NCI-H345 treated with DMSO at 0.1 percent for 48 hours (cell line): Measurements from ENCODE around the gene PTPN4.

Experiments
- DNase-seq: peaks from one replicate; lab custom pipeline; 2025; ENCODE audit not compliant: unreplicated experiment; lab: John Stamatoyannopoulos, UW

The PTPN4 gene

GRCh38 chr2:119759451-119760236 is at the start of gene PTPN4:
Gene PTPN4 (plus strand): TSS chr2:119759922. CDS start chr2:119809854, 49,932 bp downstream.
- peak; percentile 94 for DNase-seq

- DNase-seq: no peak
Measured at GRCh38 chr2:119710281-119710680, 49.4 kb upstream of the PTPN4 start.

- no peak for DNase-seq
Measured at GRCh38 chr2:119711352-119711751, 48.4 kb upstream of the PTPN4 start.

GRCh38 chr2:119712571-119712970 is 47.2 kb upstream of the PTPN4 start:
- no peak for DNase-seq

- DNase-seq: no peak
Measured at GRCh38 chr2:119713819-119714490, 45.8 kb upstream of the PTPN4 start.

GRCh38 chr2:119715409-119716283 is 44.1 kb upstream of the PTPN4 start:
- no peak for DNase-seq

- no peak for DNase-seq
Measured at GRCh38 chr2:119716284-119716672, 43.4 kb upstream of the PTPN4 start.

- no peak for DNase-seq
Measured at GRCh38 chr2:119718501-119719260, 41.0 kb upstream of the PTPN4 start.

GRCh38 chr2:119719261-119719627 is 40.5 kb upstream of the PTPN4 start:
- no peak for DNase-seq

GRCh38 chr2:119721043-119721442 is 38.7 kb upstream of the PTPN4 start:
- DNase-seq: no peak

- DNase-seq: no peak
Measured at GRCh38 chr2:119721462-119721861, 38.3 kb upstream of the PTPN4 start.

GRCh38 chr2:119721904-119722303 is 37.8 kb upstream of the PTPN4 start:
- no peak for DNase-seq

- DNase-seq: no peak
Measured at GRCh38 chr2:119723186-119723585, 36.5 kb upstream of the PTPN4 start.

- DNase-seq: no peak
Measured at GRCh38 chr2:119723784-119724467, 35.8 kb upstream of the PTPN4 start.

- DNase-seq: no peak
Measured at GRCh38 chr2:119724656-119725485, 34.9 kb upstream of the PTPN4 start.

GRCh38 chr2:119727493-119727892 is 32.2 kb upstream of the PTPN4 start:
- DNase-seq: no peak

- no peak for DNase-seq
Measured at GRCh38 chr2:119728421-119728820, 31.3 kb upstream of the PTPN4 start.

- DNase-seq: no peak
Measured at GRCh38 chr2:119730671-119731177, 29.0 kb upstream of the PTPN4 start.

- no peak for DNase-seq
Measured at GRCh38 chr2:119731983-119732382, 27.7 kb upstream of the PTPN4 start.
